Psoas muscle (tissue), 8 donors: ENCODE measurements around the gene TRANK1. TPM values are rescaled to one million over a fixed set of nuclear protein-coding genes. Genes with fewer than 3 reads are reported as not detected.

ENCODE experiments used
- ATAC-seq, 4 donors: fragments of 200-7000 bp; cut with Tn5 transposase; one replicate each; pipeline ENCODE4 v1.9.1; 2020; ENCODE audit warnings: moderate library complexity in 3 of 4, mild to moderate bottlenecking in 2 of 4
- DNase-seq, 2 donors: peaks; one replicate each; pipeline ENCODE4 v3.0.0-alpha.2; 2020
- H3K27ac ChIP-seq: fragments of 200-600 bp; one replicate; pipeline ENCODE4 v1.8.0; 2022
- H3K27me3 ChIP-seq, 3 donors: fragments of 200-600 bp in 1 of 3; one replicate each; pipeline versions ENCODE4 v1.6.1 to v1.8.0; 2013 to 2022; ENCODE audit warnings: low read length in 2 of 3, mild to moderate bottlenecking in 2 of 3, moderate library complexity in 1 of 3; ENCODE audit not compliant: insufficient read depth in 3 of 3
- H3K36me3 ChIP-seq, 2 donors: fragments of 200-600 bp in 1 of 2; one replicate each; pipeline versions ENCODE4 v1.6.1 to v1.8.0; 2013 to 2022; ENCODE audit warnings: low read depth in 1 of 2, mild to moderate bottlenecking in 1 of 2, moderate library complexity in 1 of 2; ENCODE audit not compliant: insufficient read depth in 1 of 2
- H3K4me1 ChIP-seq: fragments of 200-600 bp; one replicate; pipeline ENCODE4 v1.8.0; 2022
- H3K4me3 ChIP-seq: fragments of 200-600 bp; one replicate; pipeline ENCODE4 v1.8.0; 2022; ENCODE audit warnings: mild to moderate bottlenecking
- H3K9me3 ChIP-seq: fragments of 200-600 bp; one replicate; pipeline ENCODE4 v1.8.0; 2022
- CTCF ChIP-seq: fragments of 200-600 bp; IDR thresholded peaks from one replicate; pipeline ENCODE4 v1.8.0; 2022; ENCODE audit warnings: antibody characterized with exemption
- WGBS, 3 donors: extraction: QIAGEN DNeasy Blood & Tissue Kit; methylation state at CpG; one replicate each; pipeline versions ENCODE4 v1.1.6 to v1.1.7; 2013; 5-methylcytosine and 5-hydroxymethylcytosine counted together
- intact Hi-C, 2 donors: fragments of 100-400 bp; cut with DNase I; formaldehyde crosslinking; loops; one replicate each; pipeline versions ENCODE4 v1.11.0 to v1.14.2; 2022
- polyA plus RNA-seq, 3 donors: library from polyadenylated mRNA; stranded (reverse); fragments of 200-250 nt; gene quantifications; one replicate each; pipeline ENCODE4 v1.2.3, GENCODE V29; 2013
- total RNA-seq, 4 donors: library from RNA; stranded (reverse); fragmentation: NEBNext Ultra II Directional in 2 of 4; extraction: Animal tissue kit (Norgen Biotek cat#: 25700) in 2 of 4; gene quantifications; one replicate each; pipeline versions ENCODE4 v1.2.1 to v1.2.4, GENCODE V29; 2021 to 2023
- donor health status: healthy with polysubstance abuse.
- donor health status: DM: no; HTN: no; CAD: no; lungs with moderate emphysema.
- donor health status: Bipolar disorder and iron deficiency.
- donor health status: healthy.
- donor health status: DM: yes; HTN: yes; CAD: no.
- donor health status: DM: no; HTN: no; CAD: no.
- donor health status: DM: no; HTN: no; CAD: no.
- donor health status: DM: yes; HTN: yes; CAD: no.

The TRANK1 gene
- total and polyA plus RNA-seq, 7 donors: 0.28 to 4.5 (median 0.63) TPM

DNA sequence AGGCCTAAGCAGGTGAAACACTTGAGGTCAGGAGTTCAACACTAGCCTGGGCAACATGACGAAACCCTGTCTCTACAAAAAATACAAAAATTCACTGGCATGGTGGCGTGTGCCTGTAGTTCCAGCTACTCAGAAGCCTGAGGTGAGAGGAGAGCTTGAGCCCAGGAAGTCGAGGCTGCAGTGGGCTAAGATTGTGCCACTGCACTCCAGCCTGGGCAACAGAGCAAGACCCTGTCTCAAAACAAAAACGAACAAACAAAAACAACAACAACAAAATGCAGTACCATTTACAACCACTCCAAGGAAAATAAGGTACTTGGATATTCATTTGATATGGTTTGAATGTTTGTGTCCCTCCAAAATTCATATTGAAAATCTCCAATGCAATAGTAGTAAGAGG lies 15.6 kb upstream of the TRANK1 start:
- Histone ChIP-seq H3K4me1 (no peaks in the 10 kb centered on the region), H3K27ac (no peak overlapping the region), H3K36me3 (no peaks in the 10 kb centered on the region), H3K9me3 (no peaks in the 10 kb centered on the region), H3K27me3 (no peaks in the 10 kb centered on the region), H3K4me3 (no peak overlapping the region)
- DNase-seq: no peak
- no peak for ATAC-seq
- WGBS, 3 donors: 87 to 90% (median 88%) methylated on average over 4 of the region's 4 CpGs
- TF ChIP-seq CTCF: no peak
- intact Hi-C loops: no loop called here

DNA sequence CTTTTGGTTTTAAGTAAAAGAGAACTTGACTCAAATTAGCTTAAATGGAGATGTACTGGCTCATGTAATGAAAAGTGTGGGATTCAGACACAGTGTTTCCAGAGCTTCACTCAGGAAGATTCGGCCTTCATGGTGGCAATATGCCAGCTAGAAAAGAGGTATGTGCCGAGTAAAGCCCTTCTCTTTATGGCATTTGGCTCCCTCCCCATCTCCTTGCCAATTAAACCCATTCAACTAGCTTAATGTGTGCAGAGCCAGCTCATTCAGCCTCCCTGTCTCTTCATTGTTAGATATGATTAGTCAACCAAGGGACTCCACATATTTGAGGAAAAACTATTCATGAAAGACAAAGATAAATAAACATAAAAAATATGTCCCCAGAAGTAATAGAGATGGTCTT lies 15.0 kb upstream of the TRANK1 start:
- TF ChIP-seq CTCF: no peak
- Histone ChIP-seq H3K36me3 (no peaks in the 10 kb centered on the region), H3K27ac (no peak overlapping the region), H3K27me3 (no peaks in the 10 kb centered on the region), H3K4me1 (no peaks in the 10 kb centered on the region), H3K4me3 (no peak overlapping the region), H3K9me3 (no peaks in the 10 kb centered on the region)
- ATAC-seq (no peak), DNase-seq (no peak)
- intact Hi-C loops: loop anchor here (2.0 to 5.0 kb wide), 2 partner anchors 227 to 233 kb away; no protein-coding TSS in a partner anchor
- 20 to 30% (median 25%) methylated on average over 2 of the region's 2 CpGs for WGBS, 3 donors

DNA sequence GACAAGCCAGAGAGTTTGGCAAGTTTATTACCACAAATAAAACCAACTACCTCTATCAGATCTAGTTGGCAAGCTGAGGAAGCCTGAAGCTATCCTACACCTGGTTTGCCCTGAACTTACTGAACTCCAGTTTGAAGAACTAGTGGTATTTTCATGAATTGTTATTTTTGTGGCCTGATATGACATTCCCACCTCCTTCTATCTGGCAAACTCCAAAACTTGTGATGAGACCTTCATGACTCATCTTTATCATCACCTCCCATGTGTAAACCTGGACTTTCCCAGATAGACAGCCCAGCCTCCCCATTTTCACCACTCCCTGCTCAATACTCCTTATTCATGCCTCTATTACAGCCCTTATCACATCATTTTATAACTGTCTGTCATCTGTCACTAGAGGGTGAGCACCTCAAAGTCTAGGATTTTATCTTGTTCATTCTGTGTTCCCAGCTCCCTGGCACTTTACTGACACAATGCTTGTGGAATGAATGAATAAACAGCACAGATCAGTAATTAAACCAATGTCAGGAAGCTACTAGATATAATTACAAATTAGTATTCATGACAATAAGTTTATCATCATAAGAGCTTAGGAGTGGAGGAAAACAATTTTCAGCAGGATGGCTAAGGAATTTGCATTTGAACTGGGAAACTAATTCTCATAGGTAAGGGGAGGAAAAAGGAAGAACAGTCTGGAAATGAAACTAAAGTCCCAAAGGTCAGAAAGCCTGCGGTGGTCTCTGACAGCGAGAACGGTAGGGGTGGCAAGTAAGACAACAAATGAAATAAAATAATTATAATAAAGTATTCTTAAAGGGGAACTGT lies 13.2 kb upstream of the TRANK1 start:
- Histone ChIP-seq H3K36me3 (no peaks in the 10 kb centered on the region), H3K4me1 (no peaks in the 10 kb centered on the region), H3K27ac (no peak overlapping the region), H3K4me3 (no peak overlapping the region), H3K27me3 (no peaks in the 10 kb centered on the region), H3K9me3 (no peaks in the 10 kb centered on the region)
- ATAC-seq (no peak), DNase-seq (no peak)
- WGBS, 3 donors: 61 to 65% (median 62%) methylated on average over 3 of the region's 3 CpGs
- no peak for TF ChIP-seq CTCF
- intact Hi-C loops: loop anchor here (2.0 to 5.0 kb wide), 2 partner anchors 225 to 231 kb away; no protein-coding TSS in a partner anchor

- H3K36me3 ChIP-seq: no peaks in the 10 kb centered on the region
- intact Hi-C loops: loop anchor here in 1 of 2 donors (5.0 kb wide), 1 partner anchor 230 kb away; no protein-coding TSS in a partner anchor
- no peaks in the 10 kb centered on the region for H3K4me1 ChIP-seq
- no peaks in the 10 kb centered on the region for H3K27me3 ChIP-seq
- H3K9me3 ChIP-seq: no peaks in the 10 kb centered on the region
- no peak overlapping the region for H3K4me3 ChIP-seq
- ATAC-seq (no peak), DNase-seq (no peak)
- WGBS, 3 donors: 90 to 100% (median 92%) methylated on average over 1 of the region's 1 CpG
- TF ChIP-seq CTCF: no peak
- H3K27ac ChIP-seq: no peak overlapping the region
Observed at GRCh38 chr3:36957063-36957462, 12.2 kb upstream of the TRANK1 start.
